GM18873 (cell line): ENCODE results near the gene APOLD1.
"Not testable (repeated sequence)": the region's sequence is repeated elsewhere in the genome, so short reads cannot be mapped to it uniquely, and the experiment has no call there.

Experiments
- ATAC-seq: cut with Tn5 transposase; IDR thresholded peaks from one replicate; pipeline ENCODE4 v1.9.1; 2021; ENCODE audit warnings: mild to moderate bottlenecking, moderate library complexity, moderate number of reproducible peaks; ENCODE audit not compliant: unreplicated experiment, low FRiP score

The APOLD1 gene

GRCh38 chr12:12837025-12837812, 51.8 kb downstream of the APOLD1 start:
- no peak for ATAC-seq

- ATAC-seq: no peak
Measured at GRCh38 chr12:12837813-12838153, 52.3 kb downstream of the APOLD1 start.

GRCh38 chr12:12839003-12839395, 53.5 kb downstream of the APOLD1 start:
- ATAC-seq: no peak

GRCh38 chr12:12839439-12839838, 54.0 kb downstream of the APOLD1 start:
- not testable (repeated sequence) for ATAC-seq

GRCh38 chr12:12839873-12840579, 54.6 kb downstream of the APOLD1 start:
- no peak for ATAC-seq

GRCh38 chr12:12840580-12840899, 55.1 kb downstream of the APOLD1 start:
- ATAC-seq: no peak
